Colonic mucosa (tissue), 4 donors: ENCODE data around the gene PLCB1. TPM values are rescaled to one million over a fixed set of nuclear protein-coding genes. Genes with fewer than 3 reads are reported as not detected.

Experiments used
- DNase-seq: peaks from one replicate; pipeline ENCODE4 v3.0.0-alpha.2; 2020
- H3K27ac ChIP-seq: fragments of 200-600 bp; one replicate; pipeline ENCODE4 v1.8.0; 2021
- H3K27me3 ChIP-seq: fragments of 200-600 bp; one replicate; pipeline ENCODE4 v1.8.0; 2021
- H3K36me3 ChIP-seq: fragments of 200-600 bp; one replicate; pipeline ENCODE4 v1.8.0; 2021
- H3K4me1 ChIP-seq: fragments of 200-600 bp; one replicate; pipeline ENCODE4 v1.8.0; 2021; ENCODE audit warnings: mild to moderate bottlenecking
- H3K4me3 ChIP-seq: fragments of 200-600 bp; one replicate; pipeline ENCODE4 v1.8.0; 2021
- H3K9ac ChIP-seq, 2 donors: one replicate each; pipeline ENCODE4 v1.7.0; 2013; ENCODE audit warnings: control low read depth in 2 of 2, low read depth in 2 of 2, low read length in 2 of 2
- H3K9me3 ChIP-seq: fragments of 200-600 bp; one replicate; pipeline ENCODE4 v1.8.0; 2021
- intact Hi-C: fragments of 100-400 bp; cut with DNase I; formaldehyde crosslinking; loops from one replicate; pipeline ENCODE4 v1.14.1; 2022
- total RNA-seq, 2 donors: library from RNA; stranded (reverse); fragmentation: NEBNext Ultra II Directional in 1 of 2; extraction: Animal tissue kit (Norgen Biotek cat#: 25700) in 1 of 2; gene quantifications; one replicate each; pipeline ENCODE4 v1.2.1, GENCODE V29; 2021
- TF ChIP-seq, protein P1 (sequence below): fragments of 200-600 bp; IDR thresholded peaks from one replicate; pipeline ENCODE4 v1.8.0; 2022; ENCODE audit warnings: antibody characterized with exemption, mild to moderate bottlenecking
- donor health status: healthy.
- donor health status: DM: no; HTN: no; CAD: no.
- donor health status: DM: no; HTN: no; CAD: no.

Gene PLCB1
- total RNA-seq, 2 donors from 2014 or later: 8.3 to 9.6 TPM

DNA sequence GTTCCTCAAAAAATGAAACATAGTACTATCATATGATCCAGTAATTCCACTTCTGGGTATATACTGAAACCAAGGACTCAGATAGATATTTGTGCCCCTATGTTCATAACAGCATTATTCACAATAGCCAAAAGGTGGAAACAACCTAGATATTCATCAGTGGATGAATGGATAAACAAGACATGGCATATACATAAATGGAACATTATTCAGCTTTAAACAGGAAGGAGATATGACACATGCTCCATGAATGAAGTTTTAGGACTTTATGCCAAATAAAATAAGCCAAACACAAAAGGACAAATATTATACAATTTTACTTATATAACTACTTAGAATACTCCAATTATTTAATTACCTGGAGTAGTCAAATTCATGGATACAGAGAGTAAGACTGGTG, 16.4 kb downstream of the PLCB1 start:
- Histone ChIP-seq H3K4me3 (no peak overlapping the region), H3K27ac (no peak overlapping the region), H3K36me3 (no peaks in the 10 kb centered on the region), H3K9me3 (no peaks in the 10 kb centered on the region), H3K27me3 (no peaks in the 10 kb centered on the region), H3K9ac (no peak overlapping the region), H3K4me1 (no peaks in the 10 kb centered on the region)
- intact Hi-C loops: no loop called here
- TF ChIP-seq, protein P1, sequence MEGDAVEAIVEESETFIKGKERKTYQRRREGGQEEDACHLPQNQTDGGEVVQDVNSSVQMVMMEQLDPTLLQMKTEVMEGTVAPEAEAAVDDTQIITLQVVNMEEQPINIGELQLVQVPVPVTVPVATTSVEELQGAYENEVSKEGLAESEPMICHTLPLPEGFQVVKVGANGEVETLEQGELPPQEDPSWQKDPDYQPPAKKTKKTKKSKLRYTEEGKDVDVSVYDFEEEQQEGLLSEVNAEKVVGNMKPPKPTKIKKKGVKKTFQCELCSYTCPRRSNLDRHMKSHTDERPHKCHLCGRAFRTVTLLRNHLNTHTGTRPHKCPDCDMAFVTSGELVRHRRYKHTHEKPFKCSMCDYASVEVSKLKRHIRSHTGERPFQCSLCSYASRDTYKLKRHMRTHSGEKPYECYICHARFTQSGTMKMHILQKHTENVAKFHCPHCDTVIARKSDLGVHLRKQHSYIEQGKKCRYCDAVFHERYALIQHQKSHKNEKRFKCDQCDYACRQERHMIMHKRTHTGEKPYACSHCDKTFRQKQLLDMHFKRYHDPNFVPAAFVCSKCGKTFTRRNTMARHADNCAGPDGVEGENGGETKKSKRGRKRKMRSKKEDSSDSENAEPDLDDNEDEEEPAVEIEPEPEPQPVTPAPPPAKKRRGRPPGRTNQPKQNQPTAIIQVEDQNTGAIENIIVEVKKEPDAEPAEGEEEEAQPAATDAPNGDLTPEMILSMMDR: no peak
- DNase-seq: no peak

DNA sequence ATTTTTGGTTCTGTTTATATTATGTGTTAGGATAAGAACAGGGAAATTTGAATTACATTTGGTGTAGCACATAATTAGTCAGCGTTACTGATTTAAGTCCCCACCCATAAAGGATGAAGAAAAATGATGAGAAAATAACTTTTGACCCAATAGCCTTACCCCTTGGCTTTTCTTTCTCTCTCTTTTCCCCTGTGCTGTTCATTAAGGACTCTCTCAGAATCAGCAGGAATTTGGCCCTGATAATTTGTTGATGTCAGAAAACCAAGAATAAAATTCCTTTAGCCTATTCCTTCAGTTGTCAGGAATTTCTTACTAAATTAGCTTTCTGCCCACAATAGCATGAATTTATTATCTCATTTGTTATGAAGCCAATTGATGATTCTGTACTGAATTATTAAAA, 18.5 kb downstream of the PLCB1 start:
- TF ChIP-seq, protein P1: no peak
- intact Hi-C loops: no loop called here
- DNase-seq: no peak
- no peaks in the 10 kb centered on the region for H3K4me1 ChIP-seq
- no peaks in the 10 kb centered on the region for H3K27me3 ChIP-seq
- H3K4me3 ChIP-seq: no peak overlapping the region
- H3K9me3 ChIP-seq: no peaks in the 10 kb centered on the region
- no peaks in the 10 kb centered on the region for H3K36me3 ChIP-seq
- no peak overlapping the region for H3K9ac ChIP-seq
- no peak overlapping the region for H3K27ac ChIP-seq

DNA sequence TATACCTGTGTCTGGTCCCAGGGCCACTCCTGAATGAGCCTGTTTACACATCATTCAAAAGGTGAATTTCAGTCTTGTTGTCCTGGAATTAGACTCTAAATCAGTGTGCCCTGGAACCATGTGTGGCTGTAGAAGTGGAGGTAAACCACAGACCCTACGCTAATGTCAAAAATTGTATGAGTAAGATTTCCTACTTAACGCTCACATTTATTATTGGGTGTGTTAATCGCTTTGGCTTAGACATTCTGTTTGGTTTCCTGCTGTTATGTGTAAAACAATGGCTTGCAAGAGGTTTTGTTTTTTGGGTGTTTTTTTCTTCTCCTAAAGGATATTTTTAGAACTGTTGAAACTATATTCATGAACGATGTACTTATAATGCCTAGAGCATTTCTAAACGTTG, 19.3 kb downstream of the PLCB1 start:
- H3K4me1 ChIP-seq: no peaks in the 10 kb centered on the region
- H3K9me3 ChIP-seq: no peaks in the 10 kb centered on the region
- intact Hi-C loops: no loop called here
- TF ChIP-seq, protein P1: no peak
- H3K9ac ChIP-seq: no peak overlapping the region
- H3K27me3 ChIP-seq: no peaks in the 10 kb centered on the region
- H3K4me3 ChIP-seq: no peak overlapping the region
- H3K36me3 ChIP-seq: no peaks in the 10 kb centered on the region
- no peak for DNase-seq
- no peak overlapping the region for H3K27ac ChIP-seq

DNA sequence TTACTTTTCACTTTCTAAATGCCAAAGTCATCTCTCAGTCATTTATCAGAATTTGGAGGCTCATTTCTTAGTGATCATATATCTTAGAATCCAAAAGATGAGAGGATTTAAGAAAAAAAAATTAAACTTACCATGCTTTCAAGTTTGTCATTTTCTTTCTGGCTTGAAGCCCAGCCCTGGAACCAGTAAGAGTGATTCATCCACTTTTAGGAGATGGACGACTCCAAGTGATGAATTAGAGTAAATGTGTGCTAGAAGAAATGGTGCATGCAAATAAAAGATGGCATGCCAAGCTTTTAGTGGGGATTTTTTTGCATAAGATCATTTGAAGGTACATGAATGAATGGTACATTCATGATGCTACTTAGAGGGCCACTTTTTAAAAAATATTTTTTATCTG, 20.1 kb downstream of the PLCB1 start:
- no peak for DNase-seq
- TF ChIP-seq, protein P1: no peak
- H3K9ac ChIP-seq: no peak overlapping the region
- no peaks in the 10 kb centered on the region for H3K4me1 ChIP-seq
- H3K9me3 ChIP-seq: no peaks in the 10 kb centered on the region
- no peaks in the 10 kb centered on the region for H3K27me3 ChIP-seq
- H3K36me3 ChIP-seq: no peaks in the 10 kb centered on the region
- H3K4me3 ChIP-seq: no peak overlapping the region
- intact Hi-C loops: no loop called here
- no peak overlapping the region for H3K27ac ChIP-seq

DNA sequence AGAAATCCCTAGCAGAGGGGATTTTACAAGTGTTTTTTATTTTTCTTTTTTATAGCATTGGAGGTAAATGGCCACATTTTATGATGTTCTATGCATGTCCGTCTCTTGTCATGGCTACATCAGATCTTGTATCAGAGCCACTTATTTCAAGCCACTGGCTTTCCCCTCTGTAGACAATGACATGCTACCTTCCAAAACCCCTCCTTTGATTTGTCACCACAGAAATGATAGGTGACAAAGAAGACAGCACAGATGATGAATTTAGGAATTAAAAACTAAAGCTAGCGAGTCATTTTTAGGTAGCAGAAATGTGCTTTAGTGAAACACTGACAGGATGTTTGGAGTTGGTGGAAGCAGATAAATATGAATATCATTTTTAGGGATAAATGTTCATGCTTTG, 20.8 kb downstream of the PLCB1 start:
- Histone ChIP-seq H3K9ac (no peak overlapping the region), H3K27ac (no peak overlapping the region), H3K36me3 (no peaks in the 10 kb centered on the region), H3K4me1 (no peaks in the 10 kb centered on the region), H3K4me3 (no peak overlapping the region), H3K27me3 (no peaks in the 10 kb centered on the region), H3K9me3 (no peaks in the 10 kb centered on the region)
- intact Hi-C loops: no loop called here
- no peak for DNase-seq
- TF ChIP-seq, protein P1: no peak
